CD4-positive, alpha-beta T cell treated with Interleukin-17A for 4 hours (primary cell): Measurements from ENCODE around the gene RAVER1.

Experiments used
- DNase-seq: peaks from one replicate; pipeline ENCODE4 v3.0.0-alpha.2; 2020; ENCODE audit warnings: mixed read lengths

RAVER1 gene

DNA sequence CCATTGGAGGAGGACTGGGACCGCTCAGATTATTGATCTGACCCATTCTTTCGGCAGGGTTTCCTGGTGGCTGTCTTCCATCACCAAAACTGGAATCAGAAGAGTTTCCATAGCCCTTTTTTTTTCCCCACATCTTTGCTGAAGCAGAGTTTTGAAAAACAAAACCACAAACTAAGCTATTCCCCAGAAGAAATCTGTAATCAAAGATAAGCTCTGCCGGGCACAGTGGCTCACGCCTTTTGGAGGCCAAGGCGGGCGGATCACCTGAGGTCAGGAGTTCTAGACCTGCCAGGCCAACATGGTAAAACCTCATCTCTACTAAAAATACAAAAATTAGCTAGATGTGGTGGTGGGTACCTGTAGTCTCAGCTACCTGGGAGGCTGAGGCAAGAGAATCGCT lies 66.6 kb downstream of the RAVER1 start:
- no peak for DNase-seq
